Right forelimb (tissue), 1 donor: ENCODE data around the gene SMCO3.

Experiments
- DNase-seq: peaks from one replicate; pipeline ENCODE4 v3.0.0-alpha.2; 2018

SMCO3 gene

DNA sequence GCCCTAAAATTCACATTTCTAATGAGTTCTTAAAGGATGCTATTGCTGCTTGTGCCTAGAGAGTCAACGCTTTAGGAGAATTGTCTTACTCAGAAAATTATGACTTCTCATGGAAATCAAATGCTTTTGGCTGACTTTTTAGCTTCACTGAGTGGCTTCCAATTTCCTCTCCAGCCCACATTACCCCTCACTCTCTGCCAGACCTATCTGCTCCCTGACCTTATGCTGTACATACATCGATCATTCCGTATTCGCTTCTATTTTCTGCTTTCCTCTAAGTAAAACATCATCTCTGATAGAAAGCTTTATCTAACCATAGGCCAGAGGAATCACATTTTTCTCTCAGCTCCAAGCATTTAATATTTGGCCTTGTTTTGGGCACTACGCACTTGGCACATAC is 12.5 kb upstream of the SMCO3 start:
- no peak for DNase-seq

DNA sequence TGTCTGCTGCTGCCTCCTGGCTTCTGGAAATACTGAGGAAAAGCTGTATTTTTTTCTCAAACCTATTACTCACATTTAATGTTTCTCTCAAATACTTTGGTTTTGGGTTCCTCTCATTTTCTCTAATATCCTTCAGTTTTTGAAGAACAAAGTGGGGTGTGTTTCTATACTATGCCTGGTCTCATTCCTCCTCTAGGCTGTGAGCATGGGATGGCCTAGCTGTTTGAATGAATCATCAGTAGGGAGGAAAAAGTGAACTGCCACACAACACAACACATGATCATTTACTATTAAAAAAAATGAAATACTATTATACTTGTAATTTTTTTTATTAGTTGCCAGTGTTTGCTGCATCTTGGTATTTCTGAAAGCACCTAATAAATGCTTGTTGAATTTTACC is 11.3 kb upstream of the SMCO3 start:
- no peak for DNase-seq

DNA sequence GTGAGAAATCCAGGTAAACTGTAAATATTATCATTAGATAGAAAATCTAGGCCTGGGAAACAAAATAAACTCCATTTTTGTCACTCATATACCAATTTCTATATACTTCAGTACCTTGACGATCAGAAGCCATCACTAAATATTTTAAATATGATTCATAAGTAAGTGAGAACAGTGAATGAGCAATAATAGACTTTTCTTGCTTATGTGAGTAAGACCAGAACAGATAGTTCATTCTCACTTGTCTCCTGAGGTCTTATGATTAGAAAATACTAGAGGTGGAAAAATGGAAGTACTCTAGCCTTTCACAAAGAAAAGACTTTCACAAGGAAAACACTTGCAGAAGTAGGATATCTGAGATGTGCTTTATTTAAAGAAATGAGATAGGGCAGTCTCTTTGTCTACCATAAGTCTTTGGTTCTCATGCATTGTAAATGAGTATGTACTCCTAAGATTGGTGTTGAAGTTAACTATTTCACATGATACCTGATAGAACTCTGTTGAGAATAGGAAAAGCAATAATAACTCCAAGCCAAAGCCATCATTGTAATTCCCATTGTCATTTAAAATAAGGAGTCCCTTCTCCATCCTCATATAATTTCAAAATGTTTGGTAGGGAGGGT is 10.1 kb upstream of the SMCO3 start:
- no peak for DNase-seq

DNA sequence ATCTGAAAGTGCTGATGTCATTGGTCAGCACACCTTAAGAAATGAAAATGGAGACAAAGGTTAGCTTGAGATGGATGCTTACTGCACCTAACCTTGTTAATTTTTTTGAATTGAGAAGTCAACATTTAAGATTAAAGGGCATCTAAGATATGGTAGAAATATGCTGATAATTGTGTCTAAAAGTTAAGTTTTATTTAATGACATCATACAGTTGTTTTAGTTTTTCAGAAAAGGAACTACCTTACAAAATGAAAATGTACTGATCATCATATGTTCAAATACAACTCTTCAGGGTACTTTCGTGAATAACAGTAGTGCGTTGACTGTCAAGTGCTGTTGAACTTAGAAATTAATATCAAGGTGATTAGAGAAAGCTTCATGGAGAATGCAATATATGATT is 2.5 kb downstream of the SMCO3 start:
- DNase-seq: no peak

DNA sequence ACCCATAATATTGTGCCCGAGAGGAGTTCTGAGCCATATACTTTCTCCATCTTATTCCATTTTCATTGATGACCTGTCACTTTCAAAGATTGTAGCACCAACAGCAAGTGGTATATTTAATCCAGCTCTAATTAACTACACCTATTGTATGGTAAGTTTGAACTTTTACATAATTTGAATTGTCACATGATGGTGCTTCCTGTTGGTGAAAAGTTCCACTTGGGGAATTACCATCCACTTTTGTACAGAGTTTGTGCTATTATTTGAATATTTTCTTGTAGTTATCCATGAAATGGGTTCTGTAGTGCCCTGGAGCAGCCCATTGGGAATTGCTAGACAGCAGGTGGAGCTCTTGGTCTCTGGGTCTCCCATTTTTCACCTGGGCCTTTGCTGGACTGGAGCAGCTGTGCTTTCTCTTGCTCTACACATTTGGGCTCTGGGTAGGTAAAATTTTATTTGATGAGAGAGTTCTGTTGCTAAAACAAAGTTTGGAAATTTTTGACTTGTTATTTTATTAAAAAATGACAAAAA is 3.0 kb downstream of the SMCO3 start:
- no peak for DNase-seq

DNA sequence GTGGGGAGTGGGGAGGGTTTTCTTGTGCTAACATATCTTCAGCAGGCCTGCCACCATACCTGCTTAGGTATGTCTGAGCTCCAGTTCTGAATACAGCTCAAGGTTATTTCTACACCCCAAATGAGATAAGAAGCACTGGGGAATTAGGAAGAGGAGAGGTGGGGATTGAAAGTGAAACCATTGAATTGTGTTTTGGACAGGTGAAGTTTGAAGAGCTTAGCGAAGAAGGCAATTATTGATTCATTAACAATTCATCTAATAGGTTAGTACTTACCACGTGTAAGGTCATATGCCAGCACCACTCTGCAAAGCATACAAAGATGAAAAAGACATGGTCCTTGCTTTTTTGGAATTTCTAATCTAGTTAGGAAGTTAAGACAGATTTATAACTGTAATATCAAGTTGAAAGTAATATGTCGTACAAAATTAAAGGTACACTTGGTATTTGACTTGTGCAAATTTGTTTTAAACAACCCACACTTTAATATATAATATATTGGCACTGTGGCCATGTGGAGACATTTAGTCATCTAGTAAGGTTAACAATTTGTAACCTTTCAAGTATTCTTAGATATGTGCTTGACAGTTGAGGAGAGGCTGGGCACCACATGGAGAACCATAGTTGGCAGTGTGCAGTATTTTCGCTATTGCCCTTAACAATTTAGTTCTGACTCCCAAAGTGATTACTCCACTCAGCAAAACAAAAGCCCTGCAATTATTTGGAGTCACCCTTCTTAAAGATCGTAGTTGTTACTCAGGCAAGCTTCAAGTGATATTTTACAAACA is 3.6 kb downstream of the SMCO3 start:
- no peak for DNase-seq

DNA sequence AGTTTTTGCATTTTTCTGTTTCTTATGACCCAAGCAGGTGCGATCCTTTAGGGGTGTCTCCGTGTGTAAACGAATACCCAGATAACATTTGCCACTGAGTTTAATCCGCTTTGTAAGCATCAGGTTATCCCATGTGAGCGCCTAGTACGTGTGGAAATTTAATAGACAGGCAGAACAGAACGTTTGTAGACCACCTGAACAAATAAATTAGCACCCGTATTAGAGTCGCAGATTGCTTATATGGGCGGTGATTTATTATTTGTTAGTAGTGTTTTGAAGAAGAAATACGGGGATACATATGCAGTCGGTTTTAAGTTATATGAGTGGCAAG is 10.2 kb downstream of the SMCO3 start:
- no peak for DNase-seq

DNA sequence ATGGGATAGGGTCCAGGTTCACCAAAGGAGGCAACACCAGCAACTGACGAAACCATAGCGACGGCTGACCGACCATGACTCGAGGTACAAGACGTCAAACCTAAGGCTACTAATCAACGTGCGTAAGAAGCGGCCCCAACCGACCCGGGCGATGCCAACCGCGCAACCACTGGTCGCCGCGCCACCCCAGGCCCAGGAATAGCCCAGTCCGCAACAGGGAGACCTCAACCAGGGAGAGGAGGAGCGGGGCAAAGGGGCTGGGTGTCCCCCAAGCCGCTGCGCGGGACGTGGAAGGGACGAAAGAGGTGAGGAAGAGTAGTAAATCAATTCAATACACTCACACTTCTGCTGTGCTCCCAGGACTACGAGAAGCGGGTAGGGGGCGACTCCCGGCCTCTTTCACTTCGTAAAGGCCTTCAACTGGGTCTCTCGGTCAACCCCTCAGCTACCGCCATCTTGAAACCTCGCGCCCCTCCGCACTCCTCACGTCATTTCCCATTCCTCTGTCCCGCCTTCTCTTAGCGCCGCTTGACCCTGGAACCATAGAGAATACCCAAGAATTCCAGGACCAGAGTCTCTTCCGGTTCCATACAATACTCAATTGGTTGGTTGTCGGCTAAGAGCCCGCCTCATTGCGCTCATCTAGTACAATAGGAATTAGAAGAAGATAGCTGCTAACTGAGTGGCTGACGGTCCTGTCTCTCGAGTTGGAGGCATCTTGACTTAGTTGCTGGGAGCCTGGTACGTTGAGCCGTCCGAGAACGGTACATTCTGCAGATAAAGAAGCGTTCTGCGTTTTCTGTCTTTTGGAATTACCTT is 10.8 kb downstream of the SMCO3 start, which contains the start of the genes C12orf60 and WBP11:
Gene C12orf60 (plus strand): TSS at position 660 of the 819 bp plus-strand sequence. CDS start 19,266 bp downstream, outside the sequence.
Gene WBP11 (minus strand): TSS at position 468 of the 819 bp plus-strand sequence. CDS start 2,095 bp downstream, outside the sequence.
- DNase-seq: peak; percentile 93

DNA sequence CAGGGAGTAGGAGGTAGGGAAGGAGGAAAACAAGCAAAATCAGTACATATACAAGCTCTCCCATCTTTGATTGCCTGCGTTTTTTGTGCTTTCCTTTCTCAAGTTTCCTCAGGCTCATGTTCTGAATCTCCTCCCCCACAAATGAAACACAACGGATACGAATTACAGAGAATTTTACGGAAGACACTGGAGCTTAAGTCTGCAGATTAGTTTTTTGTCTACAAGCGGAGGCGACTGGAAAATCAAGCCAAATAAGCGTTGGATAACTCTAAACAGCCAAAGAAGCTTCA is 11.3 kb downstream of the SMCO3 start:
- DNase-seq: no peak

DNA sequence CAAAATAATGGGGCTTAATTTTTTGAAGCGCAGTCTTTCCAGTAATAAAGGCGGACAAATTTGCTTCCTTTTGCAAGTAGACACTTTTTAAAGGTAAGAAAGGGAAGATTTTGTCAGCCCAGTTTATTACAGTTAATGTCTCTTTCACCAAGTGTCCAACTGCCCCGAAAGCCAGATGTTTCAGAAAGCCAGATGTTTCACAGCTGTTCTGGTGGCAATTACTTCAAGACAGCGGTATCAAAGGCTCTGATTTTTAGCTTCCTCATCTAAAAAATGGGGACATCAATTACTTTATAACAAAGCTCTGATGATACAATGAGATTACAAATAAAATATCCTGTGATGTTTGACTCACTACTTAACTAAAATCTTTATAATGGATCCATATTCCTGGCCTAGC is 11.7 kb downstream of the SMCO3 start:
- no peak for DNase-seq

DNA sequence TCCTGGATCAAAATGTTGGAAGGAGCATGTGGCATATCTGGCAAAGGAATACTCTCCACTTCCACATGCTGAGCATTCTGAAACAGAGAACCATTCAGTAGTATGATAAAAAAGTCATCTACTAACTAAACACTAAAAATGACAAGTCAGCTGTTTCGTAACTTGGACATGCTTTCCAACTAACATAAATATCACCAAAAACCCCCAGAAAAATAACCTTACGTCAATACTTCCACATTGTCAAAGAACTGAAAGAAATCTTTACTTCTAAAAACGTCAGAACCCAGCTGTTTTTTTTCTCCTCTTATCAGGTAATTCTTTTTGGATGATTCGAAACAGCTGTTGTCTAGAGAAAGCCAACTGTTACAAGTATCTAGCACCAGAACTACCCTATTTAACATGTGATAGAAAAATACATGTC is 18.9 kb downstream of the SMCO3 start:
- DNase-seq: no peak

DNA sequence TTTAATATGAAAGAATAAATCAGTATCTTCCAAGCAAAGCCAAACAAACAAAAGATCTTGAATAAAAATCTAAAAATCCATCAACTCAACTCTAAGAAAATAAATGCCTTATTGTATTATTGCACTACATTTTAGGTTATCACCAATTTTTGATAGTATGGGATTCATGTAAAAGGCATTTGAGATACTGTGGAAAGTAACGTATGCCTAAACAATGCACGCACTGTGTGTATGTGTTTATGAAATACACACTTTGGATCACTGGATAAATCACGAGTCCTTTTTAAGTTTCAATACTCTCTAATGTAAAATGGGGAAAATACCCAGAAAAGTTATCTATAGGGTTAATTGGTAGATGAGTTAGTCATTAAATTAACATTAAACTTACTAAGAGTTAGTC is 28.4 kb downstream of the SMCO3 start:
- no peak for DNase-seq

DNA sequence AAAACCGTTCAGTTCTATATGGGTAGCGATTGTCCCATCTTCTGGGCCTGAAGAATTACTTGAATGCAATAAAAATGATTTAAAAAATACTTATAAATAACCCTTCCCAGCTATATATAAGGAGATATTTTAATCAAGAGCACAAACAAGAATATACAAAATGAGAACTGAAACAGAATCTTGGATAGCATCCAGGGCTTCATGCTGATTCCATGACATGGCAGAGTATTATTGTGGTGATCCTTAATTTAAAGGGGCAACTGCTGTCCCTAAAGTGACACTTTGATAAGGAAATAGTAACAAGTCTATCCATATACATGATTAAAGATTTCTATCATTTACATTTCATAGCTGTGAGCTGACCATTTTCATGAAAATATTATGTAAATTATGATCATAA is 29.5 kb downstream of the SMCO3 start:
- no peak for DNase-seq

DNA sequence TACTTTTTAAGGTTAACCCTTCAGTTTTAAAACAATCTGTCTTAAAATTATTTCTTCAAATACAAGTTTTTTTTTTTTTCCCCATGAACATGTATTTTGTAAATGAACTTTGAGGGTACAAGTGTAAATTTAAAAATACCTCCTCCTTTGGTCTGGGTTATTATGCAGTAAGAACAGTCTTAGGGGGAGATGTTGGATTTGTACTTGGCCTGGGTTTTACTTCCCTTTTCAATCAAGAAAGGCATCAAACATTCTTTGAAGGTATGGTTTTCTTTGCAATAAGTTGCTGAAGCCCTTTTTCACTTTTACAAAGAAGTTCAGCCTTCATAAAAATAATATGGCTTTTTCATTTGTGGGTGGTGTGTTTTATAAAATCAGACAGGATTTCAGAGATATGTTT is 31.2 kb downstream of the SMCO3 start:
- DNase-seq: no peak

DNA sequence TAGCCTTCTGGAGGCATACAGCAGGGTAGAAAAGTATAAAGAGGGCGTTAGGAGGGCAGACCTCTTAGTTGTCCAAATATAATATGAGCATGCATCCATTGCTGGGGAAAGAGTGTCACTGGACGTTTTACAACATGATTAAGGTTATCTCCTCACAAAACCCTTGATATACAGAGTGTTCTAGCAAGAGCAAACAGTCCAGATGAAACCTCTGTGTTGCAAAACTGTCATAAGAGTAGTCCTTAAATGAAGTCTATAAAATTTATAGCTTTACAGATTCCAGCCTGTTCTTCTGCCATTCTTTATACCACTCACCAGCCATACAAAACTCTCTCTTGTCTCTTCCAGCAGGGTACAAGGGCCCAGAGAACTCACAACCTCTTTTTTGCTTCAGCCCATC is 32.4 kb downstream of the SMCO3 start:
- DNase-seq: no peak

DNA sequence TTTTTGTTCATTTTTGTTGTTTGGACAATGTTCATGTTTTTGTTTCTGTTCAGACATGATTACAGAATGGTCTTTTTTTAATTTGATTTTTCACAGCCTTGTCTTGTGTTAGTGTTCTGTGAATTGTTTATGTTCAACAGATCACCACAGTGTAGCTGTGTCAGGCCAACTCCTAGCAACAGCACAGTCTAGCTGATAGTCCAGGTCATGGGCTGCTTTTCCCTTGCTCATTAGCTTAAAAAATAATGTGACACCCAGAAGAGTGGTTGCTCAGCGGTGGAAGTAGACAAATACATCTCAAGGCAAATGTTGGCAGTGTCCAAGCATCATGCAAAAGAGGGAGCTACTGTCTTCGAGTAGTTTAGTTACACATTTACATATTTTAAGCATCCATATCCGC is 33.1 kb downstream of the SMCO3 start:
- no peak for DNase-seq

DNA sequence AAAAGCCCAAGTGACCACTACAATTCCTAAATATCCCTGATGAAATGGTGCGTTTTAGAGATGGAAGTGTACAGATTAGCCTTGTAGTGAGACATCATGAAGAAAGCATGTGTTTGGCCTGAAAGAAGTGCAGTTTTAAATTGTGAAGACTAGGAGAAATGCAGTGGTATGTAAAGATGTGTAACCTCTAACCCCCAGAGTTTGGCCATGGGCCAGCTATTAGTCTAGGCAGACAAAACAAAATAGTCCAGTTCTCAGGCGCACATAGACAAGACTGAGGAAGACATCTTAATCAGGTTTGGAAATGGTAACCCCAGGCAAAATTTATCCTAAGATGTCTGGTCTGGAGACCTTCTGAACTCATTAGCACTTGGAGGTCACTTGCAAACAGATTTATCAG is 34.1 kb downstream of the SMCO3 start:
- no peak for DNase-seq

DNA sequence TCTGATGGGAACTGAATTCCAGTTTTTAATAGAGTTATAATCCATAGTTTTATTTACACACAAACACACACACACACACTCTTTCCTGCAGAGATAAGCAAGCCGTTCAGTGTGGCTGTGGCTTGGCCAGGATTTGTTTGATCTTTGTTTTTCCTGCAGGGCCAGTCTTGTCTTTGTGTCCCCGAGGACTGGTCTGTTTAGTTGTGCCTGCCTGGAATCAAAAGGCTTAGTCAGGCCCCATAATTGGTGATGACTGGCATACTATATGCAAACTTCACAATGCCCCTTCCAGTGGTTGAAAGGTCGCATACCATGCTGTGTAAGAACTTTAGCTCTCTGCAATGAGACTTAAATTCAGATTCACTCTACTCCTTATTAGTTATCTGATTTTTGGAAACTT is 36.7 kb downstream of the SMCO3 start:
- DNase-seq: no peak

DNA sequence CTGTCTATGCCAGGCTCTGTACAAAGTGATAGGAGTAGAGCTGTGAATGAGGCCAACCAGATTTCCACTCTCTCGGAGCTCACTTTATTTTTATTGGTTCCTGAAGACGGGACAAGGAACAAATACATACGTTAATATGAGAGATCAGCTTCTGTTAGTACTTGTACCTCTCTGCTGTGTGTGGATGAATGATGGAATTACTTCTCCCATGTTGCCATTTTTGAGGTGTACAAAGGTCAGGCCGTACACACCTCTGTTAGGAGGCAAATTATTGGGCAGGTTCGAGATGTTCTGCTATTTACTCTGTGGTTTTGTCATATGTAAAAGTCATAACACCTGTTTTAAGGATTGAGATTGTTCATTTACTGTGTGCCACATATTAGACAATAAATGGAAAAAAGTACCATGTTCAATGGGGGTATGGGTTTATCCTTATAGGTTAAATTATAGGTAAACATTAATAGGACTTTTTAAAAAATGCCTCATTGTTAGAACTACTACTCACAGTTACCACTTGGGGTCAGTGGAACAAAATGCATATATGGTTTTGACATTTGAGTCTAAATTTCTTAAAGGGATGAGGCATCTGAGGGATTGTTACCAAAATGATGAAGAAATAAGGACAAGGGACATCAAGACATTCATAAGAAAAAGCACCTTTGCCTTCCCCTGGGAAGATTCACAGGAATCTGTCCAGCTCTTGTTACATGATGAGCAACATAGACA is 37.6 kb downstream of the SMCO3 start:
- no peak for DNase-seq

DNA sequence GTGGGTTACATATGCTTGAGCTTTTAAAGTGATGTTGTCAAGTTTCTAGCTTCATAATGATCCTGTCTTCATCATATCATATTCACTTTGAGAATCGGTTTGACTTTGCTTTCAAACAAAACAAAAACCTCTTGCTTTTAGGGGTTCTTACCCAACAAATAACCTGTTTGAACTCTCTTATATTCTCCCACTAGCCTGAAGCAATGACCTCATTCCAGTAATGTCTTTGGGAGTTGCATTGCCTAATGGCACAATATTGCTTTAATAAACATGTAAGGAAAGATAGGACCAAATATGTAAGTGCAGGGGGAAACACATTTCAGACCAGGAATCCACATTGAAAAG is 38.4 kb downstream of the SMCO3 start:
- DNase-seq: no peak

DNA sequence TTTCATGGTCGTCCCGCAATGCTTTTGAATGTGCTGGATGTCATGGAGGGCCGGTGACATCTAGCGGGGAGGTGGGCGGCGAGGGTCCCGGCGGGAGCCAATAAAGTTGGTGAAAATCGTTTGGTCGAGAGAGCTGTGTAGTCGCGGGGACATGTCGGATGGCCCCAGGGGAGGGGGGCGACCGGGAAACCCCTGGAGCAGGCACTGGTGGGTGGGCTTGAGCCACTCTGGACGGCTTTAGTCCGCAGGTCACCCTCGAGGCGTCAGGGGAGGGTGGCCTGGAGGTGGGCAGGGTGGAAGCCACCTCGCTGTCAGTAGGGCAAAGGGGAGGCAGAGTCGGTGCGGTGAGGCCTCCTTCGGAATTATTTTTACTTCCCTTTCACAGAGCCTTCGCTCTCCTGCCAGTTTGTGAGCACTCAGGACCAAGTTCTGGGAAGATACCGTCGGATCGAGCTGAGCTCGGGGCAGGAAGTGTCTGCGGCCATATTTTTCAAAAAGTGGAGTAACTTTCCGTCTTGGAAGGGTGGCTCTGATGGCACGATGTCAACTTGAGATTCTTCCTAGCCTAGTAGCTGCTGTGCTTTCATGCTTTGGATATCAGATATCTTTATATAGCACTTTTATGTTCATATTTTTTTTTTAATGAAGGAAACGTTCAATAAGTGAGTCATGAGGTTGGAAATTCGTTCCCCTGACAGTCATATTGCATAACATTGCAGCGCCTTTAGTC is 38.9 kb downstream of the SMCO3 start:
- peak; percentile 70 for DNase-seq
